ENCODE results near the gene DPY19L2.
A peak's percentile ranks its signal among the peaks of the same experiment; 100 is the strongest.
"Not testable (repeated sequence)": the region's sequence is repeated elsewhere in the genome, so short reads cannot be mapped to it uniquely, and the experiment has no call there.

The DPY19L2 gene

DNA sequence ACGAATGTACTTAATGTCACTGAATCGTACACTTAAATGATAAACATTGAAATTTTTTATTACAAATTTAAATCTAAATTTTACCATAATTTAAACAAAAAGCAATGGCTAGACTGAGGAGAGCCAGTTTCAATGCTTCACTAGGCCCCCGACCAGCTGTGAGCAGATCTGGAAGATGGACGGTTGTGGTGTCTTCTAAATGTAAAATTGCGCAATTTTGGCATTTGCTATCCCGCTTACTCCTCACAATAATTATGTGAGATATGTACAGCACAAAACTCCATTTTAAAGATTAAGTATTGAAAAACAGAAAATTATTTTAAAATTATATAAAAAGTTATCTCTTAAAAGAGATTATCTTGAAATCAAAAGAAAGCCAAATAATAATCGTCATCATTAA lies 5.3 kb downstream of the DPY19L2 start:
- DNase-seq (ENCODE audit: low read depth, low spot score), result not testable (repeated sequence)

DNA sequence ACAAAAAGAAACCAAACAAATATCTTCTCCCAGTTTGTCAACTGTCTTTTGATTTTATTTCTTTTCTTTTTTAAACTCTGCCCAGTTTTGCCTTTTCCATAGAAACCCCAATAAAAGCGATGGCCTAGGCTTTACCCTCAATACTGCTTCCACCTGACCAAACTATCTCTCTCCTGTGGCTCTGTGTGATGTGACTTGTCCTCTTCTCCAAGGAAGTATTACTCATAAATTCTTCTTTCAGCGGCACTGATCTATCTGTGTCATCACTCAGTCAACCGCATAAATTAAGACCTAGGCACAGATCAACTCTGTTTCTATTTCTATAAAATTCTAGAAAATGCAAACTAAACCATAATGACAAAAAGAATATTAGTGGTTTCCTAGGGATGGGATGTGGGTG lies 9.8 kb downstream of the DPY19L2 start:
- DNase-seq (ENCODE audit: low read depth, low spot score), result not testable (repeated sequence)

- not testable (repeated sequence) for DNase-seq (ENCODE audit: low read depth, low spot score)
Measured at GRCh38 chr12:63656407-63656806, 11.9 kb downstream of the DPY19L2 start.

- not testable (repeated sequence) for DNase-seq (ENCODE audit: low read depth, low spot score)
Measured at GRCh38 chr12:63655543-63656257, 12.6 kb downstream of the DPY19L2 start.

GRCh38 chr12:63654481-63654880 lies 13.8 kb downstream of the DPY19L2 start:
- not testable (repeated sequence) for DNase-seq (ENCODE audit: low read depth, low spot score)

- DNase-seq (ENCODE audit: low read depth, low spot score), result peak; percentile 69
Measured at GRCh38 chr12:63649517-63649916, 18.8 kb downstream of the DPY19L2 start.

- DNase-seq (ENCODE audit: low read depth, low spot score), result not testable (repeated sequence)
Measured at GRCh38 chr12:63643381-63644140, 24.7 kb downstream of the DPY19L2 start.

DNA sequence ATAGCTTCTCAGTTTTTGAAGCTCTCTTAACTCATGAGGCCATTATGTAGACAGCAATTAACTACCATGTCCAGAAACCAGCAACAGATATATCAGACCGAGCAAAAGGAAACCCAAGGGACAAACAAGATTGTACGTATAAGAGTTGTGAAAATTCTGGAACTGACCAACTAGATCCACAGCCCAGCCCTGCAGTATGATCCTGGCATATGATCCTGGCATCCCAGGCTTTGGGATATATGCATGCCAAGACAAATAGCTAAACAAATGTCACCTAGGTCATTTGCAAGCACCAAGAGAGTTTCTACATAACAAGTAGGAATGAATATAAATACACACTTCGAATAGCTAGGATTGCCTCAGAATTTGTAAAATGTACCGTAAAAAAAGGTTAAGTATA lies 44.0 kb downstream of the DPY19L2 start:
- DNase-seq (ENCODE audit: low read depth, low spot score), result not testable (repeated sequence)

DNA sequence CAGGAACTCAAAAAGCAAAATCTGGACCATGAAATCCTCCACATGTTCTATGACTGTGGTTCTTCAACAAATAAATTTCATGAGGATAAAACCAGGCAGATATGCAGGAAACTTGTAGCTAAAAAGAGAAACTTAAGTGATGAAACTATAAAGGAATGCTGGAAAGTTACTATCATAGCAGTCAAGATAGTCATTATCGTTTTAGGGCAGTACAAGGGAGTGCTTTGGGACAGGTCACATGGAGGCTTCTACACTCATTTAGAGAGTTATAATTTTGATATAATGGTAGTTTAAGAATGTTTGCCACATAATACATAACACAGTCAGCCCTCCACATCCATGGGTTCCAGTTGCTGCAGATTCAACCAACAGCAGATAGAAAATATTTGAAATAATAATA lies 52.7 kb downstream of the DPY19L2 start:
- not testable (repeated sequence) for DNase-seq (ENCODE audit: low read depth, low spot score)

- not testable (repeated sequence) for DNase-seq (ENCODE audit: low read depth, low spot score)
Measured at GRCh38 chr12:63611285-63611684, 57.0 kb downstream of the DPY19L2 start.

DNA sequence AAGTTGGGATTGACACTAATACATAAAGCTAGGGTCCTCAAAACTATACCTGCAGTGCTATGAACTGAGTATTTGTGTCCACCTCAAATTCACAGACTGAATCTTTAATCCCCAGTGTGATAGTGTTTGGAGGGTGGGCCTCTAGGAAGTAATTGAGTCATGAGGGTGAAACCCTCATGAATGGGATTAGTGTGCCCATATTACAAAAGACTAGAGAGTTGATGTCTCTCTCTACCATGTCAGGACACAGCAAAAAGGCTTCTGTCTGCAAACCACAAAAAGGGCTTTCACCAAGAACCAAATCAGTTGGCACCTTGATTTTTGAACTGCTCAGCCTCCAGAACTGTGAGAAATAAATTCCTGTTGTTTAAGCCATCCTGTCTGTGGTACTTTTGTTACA lies 59.0 kb downstream of the DPY19L2 start:
- not testable (repeated sequence) for DNase-seq (ENCODE audit: low read depth, low spot score)

DNA sequence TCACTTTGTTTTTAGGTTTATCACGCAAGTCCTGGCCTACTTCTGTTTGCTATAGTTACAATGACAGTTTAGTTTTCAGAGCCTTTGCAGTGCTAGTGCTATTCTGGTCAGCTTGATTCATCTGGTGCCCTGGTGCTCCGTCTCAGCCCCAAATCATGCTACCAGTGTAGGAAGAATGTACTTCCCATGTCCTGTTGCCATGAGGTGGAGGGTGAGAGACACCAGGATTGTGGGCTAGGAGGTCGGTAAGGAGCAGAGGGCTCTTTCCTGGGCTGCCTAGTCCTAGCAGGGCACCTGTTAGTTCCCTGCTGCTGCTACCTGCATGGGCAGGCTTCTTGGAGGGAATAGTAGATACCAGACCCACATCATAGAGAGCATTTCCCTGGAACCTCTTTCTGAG lies 63.3 kb downstream of the DPY19L2 start:
- DNase-seq (ENCODE audit: low read depth, low spot score), result not testable (repeated sequence)

DNA sequence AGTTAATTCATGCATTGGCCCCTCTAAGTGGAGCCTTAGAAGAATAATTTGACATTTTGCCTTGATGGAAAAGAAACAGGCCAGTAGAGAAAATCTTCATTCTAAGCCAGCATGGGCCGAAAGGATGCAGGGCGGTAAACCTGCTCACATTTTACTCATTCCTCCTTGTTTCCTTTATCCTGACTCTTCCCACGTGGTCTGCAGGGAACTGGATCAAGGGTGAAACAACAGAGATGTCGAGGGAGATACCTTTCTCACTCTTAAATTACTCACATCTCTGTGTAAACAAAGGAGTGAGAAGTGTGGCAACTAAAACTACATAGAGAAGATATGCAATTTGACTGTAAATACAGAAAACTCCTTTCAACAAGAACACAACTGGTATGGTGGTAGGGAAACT lies 73.5 kb downstream of the DPY19L2 start:
- not testable (repeated sequence) for DNase-seq (ENCODE audit: low read depth, low spot score)

DNA sequence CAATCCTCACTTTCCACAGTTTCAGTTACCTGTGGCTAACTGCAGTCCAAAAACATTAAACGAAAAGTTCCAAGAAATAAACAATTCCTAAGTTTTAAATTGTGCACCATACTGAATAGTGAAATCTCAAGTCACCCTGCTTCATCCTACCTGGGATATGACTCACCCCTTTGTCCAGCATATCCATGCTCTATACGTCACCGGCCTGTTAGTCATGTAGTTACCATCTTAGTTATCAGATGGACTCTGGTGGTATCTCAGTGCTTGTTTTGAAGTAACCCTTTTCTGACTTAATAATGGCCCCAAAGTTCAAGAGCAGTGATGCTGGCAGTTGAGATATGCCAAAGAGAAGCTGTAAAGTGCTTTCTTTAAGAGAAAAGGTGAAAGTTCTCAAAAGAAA lies 83.9 kb downstream of the DPY19L2 start:
- DNase-seq (ENCODE audit: low read depth, low spot score), result peak; percentile 4

GRCh38 chr12:63583289-63583688 lies 85.0 kb downstream of the DPY19L2 start:
- DNase-seq (ENCODE audit: low read depth, low spot score), result not testable (repeated sequence)

DNA sequence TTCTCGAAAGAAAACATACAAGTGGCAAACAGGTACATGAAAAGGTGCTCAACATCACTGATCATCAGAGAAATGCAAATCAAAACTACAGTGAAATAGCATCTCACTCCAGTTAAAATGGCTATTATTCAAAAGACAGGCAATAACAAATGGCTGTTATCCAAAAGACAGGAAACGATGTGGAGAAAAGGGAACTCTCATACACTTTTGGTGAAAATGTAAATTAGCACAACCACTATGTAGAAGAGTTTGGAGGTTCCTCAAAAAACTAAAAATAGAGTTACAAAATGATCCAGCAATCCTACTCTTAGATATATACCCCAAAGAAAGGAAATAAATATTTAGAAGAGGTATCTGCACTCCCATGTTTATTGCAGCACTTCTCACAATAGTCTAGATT lies 90.7 kb downstream of the DPY19L2 start:
- DNase-seq (ENCODE audit: low read depth, low spot score), result not testable (repeated sequence)

- DNase-seq (ENCODE audit: low read depth, low spot score), result not testable (repeated sequence)
Measured at GRCh38 chr12:63572038-63572437, 96.3 kb downstream of the DPY19L2 start.

DNA sequence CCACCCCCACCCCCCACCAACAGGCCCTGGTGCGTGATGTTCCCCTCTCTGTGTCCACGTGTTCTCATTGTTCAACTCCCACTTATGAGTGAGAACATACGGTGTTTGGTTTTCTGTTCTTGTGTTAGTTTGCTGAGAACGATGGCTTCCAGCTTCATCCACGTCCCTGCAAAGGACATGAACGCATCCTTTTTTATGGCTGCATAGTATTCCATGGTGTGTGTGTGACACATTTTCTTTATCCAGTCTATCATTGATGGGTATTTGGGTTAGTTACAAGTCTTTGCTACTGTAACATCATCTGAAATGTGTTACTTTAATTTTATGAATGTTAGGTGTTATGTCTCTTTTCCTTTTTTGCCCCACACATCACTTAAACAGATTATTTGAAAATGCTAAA lies 109.8 kb downstream of the DPY19L2 start:
- DNase-seq (ENCODE audit: low read depth, low spot score), result not testable (repeated sequence)

DNA sequence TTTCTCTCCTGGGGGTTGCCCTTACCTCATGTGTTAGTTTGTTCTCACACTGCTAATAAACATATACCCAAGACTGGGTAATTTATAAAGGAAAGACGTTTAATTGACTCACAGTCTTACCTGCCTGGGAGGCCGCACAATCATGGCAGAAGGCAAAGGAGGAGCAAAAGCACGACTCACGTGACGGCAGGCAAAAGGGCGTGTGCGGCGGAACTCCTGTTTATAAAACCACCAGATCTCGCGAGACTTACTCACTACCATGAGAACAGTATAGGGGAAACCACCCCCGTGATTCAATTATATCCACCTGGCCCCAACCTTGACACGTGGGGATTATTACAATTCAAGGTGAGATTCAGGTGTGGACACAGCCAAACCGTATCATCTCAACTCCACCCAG lies 116.9 kb downstream of the DPY19L2 start:
- DNase-seq (ENCODE audit: low read depth, low spot score), result not testable (repeated sequence)

DNA sequence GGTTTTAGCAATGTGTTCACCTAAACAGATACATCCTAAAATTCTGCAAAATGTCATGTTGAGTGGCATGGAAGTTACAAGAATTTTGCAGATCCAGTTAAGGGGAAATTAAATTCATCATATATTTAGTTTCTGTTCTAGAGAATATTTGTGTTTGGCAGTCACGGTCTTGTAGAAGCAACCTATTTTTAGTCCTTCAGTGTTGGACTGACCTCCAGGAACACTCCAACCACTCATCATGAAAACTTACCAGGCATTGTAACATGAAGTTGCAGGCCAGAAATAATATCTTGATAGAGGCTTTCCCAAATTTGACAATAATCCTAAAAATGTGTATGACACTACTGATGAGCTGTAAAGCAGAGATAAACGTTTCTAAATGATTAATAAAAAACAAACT lies 119.3 kb downstream of the DPY19L2 start:
- not testable (repeated sequence) for DNase-seq (ENCODE audit: low read depth, low spot score)

DNA sequence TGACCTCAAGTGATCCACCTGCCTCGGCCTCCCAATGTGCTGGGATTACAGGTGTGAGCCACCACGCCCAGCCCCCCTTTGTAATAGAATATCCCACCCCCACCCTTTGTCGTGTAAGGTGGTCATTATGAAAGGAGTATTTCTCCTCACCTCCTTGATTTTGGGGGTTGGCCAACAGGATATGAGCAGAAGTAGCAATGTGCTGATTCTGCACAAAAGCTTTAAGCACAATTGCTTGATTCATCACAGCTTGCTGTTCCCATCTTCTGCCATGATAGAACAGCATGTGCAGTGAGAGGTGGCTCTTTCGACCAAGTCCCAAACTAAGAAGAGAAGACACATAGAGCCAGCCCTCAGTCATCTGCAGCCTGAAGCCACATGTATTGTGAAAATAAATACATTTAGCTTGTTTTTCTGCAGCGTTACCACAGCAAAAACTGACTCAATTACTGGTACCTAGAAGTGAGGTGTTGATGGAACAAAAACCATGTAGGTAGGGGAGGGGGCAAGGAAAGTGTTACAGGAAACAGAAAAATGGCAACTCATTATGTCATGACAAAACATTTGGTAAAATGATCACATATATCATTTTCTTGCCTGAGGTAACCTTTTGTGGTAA lies 122.9 kb downstream of the DPY19L2 start:
- not testable (repeated sequence) for DNase-seq (ENCODE audit: low read depth, low spot score)

DNA sequence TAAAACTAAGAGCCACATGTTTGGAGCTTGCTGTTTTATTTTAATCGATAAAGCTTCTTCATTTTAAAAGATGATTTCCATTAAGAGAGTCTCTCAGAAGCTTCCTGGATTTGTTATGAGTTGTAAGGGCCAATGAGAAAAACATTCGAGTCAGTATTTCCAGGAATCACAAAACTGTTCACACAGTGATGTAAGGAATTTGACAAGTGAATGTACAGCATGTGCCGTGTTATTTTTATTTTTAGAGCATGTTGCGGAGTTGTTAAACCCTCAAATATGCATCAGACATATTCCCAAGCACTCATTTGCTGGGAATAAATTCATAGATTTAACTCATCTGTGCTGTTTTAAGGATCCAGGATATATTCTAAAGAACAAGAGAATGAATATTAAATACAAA lies 129.6 kb downstream of the DPY19L2 start:
- DNase-seq (ENCODE audit: low read depth, low spot score), result not testable (repeated sequence)
